SK-N-SH (cell line): ENCODE measurements around the gene C22orf42. TPM values are rescaled to one million over a fixed set of nuclear protein-coding genes. Genes with fewer than 3 reads are reported as not detected.

Experiments used
- CTCF ChIA-PET: fragments of 300-600, 350-600 bp; formaldehyde crosslinking; extraction: SDS; loops from one replicate; lab custom pipeline; 2021; lab: Yijun Ruan, JAX
- POLR2A ChIA-PET: fragments of 350-600 bp; sonication (Branson Sonifier 250); formaldehyde crosslinking; extraction: SDS; loops from one replicate; lab custom pipeline; 2020; ENCODE audit warnings: antibody characterized with exemption, inconsistent platforms; lab: Yijun Ruan, JAX
- DNase-seq: peaks from one replicate; pipeline ENCODE4 v3.0.0; 2012
- H2AFZ ChIP-seq: fragments of 200-600 bp; sonication (generic); 2 replicates; pipeline ENCODE4 v1.8.1; 2016; ENCODE audit warnings: antibody characterized with exemption, mild to moderate bottlenecking, low read depth
- H3F3A ChIP-seq: fragments of 200-600 bp; sonication (generic); replicated peaks from 2 replicates; pipeline ENCODE3; 2016; ENCODE audit warnings: antibody characterized with exemption, mild to moderate bottlenecking; ENCODE audit not compliant: insufficient read depth
- H3K27ac ChIP-seq, 2 experiments: fragments of 200-500 bp in 1 of 2; fragments of 200-600 bp in 1 of 2; sonication (Bioruptor generic) in 1 of 2; sonication (generic), shearing (Covaris generic) in 1 of 2; 2 replicates each; pipeline versions ENCODE4 v1.5.1 to v1.6.1; 2014 to 2016; ENCODE audit warnings: low read depth in 2 of 2, inconsistent platforms in 1 of 2, low read length in 1 of 2, mild to moderate bottlenecking in 1 of 2, mixed read lengths in 1 of 2
- H3K27me3 ChIP-seq: fragments of 200-600 bp; sonication (generic), shearing (Covaris generic); 2 replicates; pipeline ENCODE4 v1.6.1; 2016; ENCODE audit warnings: mixed run types; ENCODE audit not compliant: insufficient read depth
- H3K36me3 ChIP-seq, 2 experiments: fragments of 200-500 bp in 1 of 2; fragments of 200-600 bp in 1 of 2; sonication (Bioruptor generic) in 1 of 2; sonication (generic) in 1 of 2; replicated peaks in 1 of 2; 2 replicates each; pipeline versions ENCODE3 to v1.5.1; 2014 to 2016; ENCODE audit warnings: low read length in 1 of 2, mild to moderate bottlenecking in 1 of 2; ENCODE audit not compliant: insufficient read depth in 2 of 2, control insufficient read depth in 1 of 2
- H3K4me1 ChIP-seq, 2 experiments: fragments of 200-500 bp in 1 of 2; fragments of 200-600 bp in 1 of 2; sonication (Bioruptor generic) in 1 of 2; sonication (generic), shearing (Covaris generic) in 1 of 2; 2 replicates each; pipeline versions ENCODE4 v1.5.1 to v1.6.1; 2014 to 2016; ENCODE audit warnings: low read depth in 1 of 2, low read length in 1 of 2, mixed run types in 1 of 2; ENCODE audit not compliant: insufficient read depth in 2 of 2, control insufficient read depth in 1 of 2
- H3K4me2 ChIP-seq: fragments of 200-600 bp; sonication (generic), shearing (Covaris generic); 2 replicates; pipeline ENCODE4 v1.6.1; 2017; ENCODE audit warnings: mixed run types
- H3K4me3 ChIP-seq, 2 experiments: fragments of 200-500 bp in 1 of 2; fragments of 200-600 bp in 1 of 2; sonication (Bioruptor generic) in 1 of 2; sonication (generic), shearing (Covaris generic) in 1 of 2; 2 replicates each; pipeline versions ENCODE4 v1.5.1 to v1.8.1; 2014 to 2016; ENCODE audit warnings: low read depth in 2 of 2, inconsistent platforms in 1 of 2, low read length in 1 of 2, mild to moderate bottlenecking in 1 of 2, mixed read lengths in 1 of 2, moderate library complexity in 1 of 2
- H3K79me2 ChIP-seq: fragments of 200-600 bp; sonication (generic); 2 replicates; pipeline ENCODE4 v1.8.1; 2017; ENCODE audit warnings: mild to moderate bottlenecking; ENCODE audit not compliant: insufficient read depth
- H3K9ac ChIP-seq: fragments of 200-600 bp; sonication (generic); 2 replicates; pipeline ENCODE4 v1.6.1; 2017; ENCODE audit warnings: mixed run types
- H3K9me2 ChIP-seq: fragments of 200-600 bp; sonication (generic); 2 replicates; pipeline ENCODE4 v1.6.1; 2017; ENCODE audit warnings: mixed run types
- H3K9me3 ChIP-seq: fragments of 200-600 bp; sonication (generic); 2 replicates; pipeline ENCODE4 v1.6.1; 2017; ENCODE audit warnings: mixed run types, mild to moderate bottlenecking, moderate library complexity
- H4K20me1 ChIP-seq: fragments of 200-600 bp; sonication (generic); 2 replicates; pipeline ENCODE4 v1.6.1; 2017; ENCODE audit warnings: mild to moderate bottlenecking, mixed run types; ENCODE audit not compliant: insufficient read depth
- FOXJ3 ChIP-seq: sonication (generic); formaldehyde crosslinking; IDR thresholded peaks from 2 replicates; pipeline ENCODE4 v1.5.1; 2020; ENCODE audit warnings: mild to moderate bottlenecking, missing genetic modification reagents
- JUND ChIP-seq: IDR thresholded peaks from 2 replicates; pipeline ENCODE4 v1.4.0; 2012
- MEF2A ChIP-seq: IDR thresholded peaks from 2 replicates; pipeline ENCODE4 v1.4.0; 2012; ENCODE audit warnings: low read depth, borderline replicate concordance
- POLR2AphosphoS5 ChIP-seq: IDR thresholded peaks from 2 replicates; pipeline ENCODE4 v1.6.1; 2012; ENCODE audit warnings: low read depth, low read length
- RFX5 ChIP-seq: IDR thresholded peaks from 2 replicates; pipeline ENCODE4 v1.6.1; 2012; ENCODE audit warnings: mild to moderate bottlenecking, improper control_type of control experiment, low read length
- RXRA ChIP-seq: IDR thresholded peaks from 2 replicates; pipeline ENCODE4 v1.4.0; 2012; ENCODE audit warnings: low read depth, mild to moderate bottlenecking, borderline replicate concordance
- SMC3 ChIP-seq: IDR thresholded peaks from 2 replicates; pipeline ENCODE4 v1.6.1; 2012; ENCODE audit warnings: low read depth, low read length, improper control_type of control experiment
- TEAD4 ChIP-seq: IDR thresholded peaks from 2 replicates; pipeline ENCODE4 v1.4.0; 2012; ENCODE audit warnings: mild to moderate bottlenecking, borderline replicate concordance; ENCODE audit not compliant: insufficient read depth
- WGBS: methylation state at CpG from one replicate; pipeline ENCODE4 v1.1.6; 2017; ENCODE audit warnings: low lambda C conversion rate; 5-methylcytosine and 5-hydroxymethylcytosine counted together
- polyA plus RNA-seq, 3 experiments: library from polyadenylated mRNA; depleted of rRNA; stranded (reverse); fragments of >200 nt; gene quantifications; 2 replicates each; pipeline ENCODE4 v1.2.3, GENCODE V29; 2012
- TF ChIP-seq, protein P1 (sequence below): IDR thresholded peaks from 2 replicates; pipeline ENCODE4 v1.4.0; 2012; ENCODE audit warnings: low read depth, borderline replicate concordance
- TF ChIP-seq, protein P2 (sequence below): IDR thresholded peaks from 2 replicates; pipeline ENCODE4 v1.4.0; 2012; ENCODE audit warnings: low read depth, borderline replicate concordance

Gene C22orf42
- polyA plus RNA-seq, 1 of the 3 experiments (the other 2 are of a cell fraction): not detected

DNA sequence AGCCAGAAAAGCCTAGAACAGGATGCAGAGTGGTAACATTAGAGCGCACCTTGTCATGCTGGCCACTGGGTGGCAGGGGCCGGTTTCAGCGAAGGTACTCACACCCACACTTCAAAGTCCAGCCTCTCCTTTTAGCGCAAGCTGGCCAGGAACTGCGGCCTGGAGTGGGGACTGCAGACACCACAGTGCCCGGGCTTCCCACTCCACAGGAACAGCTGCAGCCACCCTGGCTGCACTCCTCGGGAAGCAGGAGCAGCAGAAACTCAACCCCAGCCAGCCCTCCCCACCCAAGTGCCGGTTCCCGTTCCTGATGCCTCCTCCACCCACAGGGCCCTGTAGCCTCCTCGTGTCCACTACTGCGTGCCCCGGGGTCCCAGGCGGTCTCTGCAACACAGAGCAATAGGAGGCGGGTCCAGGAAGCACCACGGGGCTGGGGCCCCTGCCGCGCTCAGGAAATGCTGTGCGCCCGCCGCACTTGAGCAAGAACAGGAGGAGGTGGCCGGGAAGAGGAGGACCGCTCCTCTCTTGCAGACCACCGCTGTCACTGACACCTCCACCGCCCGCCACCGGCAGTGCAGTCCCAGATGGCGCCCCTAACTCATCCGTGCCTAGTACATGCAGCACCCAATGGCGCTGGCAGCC is 43.6 kb upstream of the C22orf42 start (continued):
- TF ChIP-seq, protein P1, sequence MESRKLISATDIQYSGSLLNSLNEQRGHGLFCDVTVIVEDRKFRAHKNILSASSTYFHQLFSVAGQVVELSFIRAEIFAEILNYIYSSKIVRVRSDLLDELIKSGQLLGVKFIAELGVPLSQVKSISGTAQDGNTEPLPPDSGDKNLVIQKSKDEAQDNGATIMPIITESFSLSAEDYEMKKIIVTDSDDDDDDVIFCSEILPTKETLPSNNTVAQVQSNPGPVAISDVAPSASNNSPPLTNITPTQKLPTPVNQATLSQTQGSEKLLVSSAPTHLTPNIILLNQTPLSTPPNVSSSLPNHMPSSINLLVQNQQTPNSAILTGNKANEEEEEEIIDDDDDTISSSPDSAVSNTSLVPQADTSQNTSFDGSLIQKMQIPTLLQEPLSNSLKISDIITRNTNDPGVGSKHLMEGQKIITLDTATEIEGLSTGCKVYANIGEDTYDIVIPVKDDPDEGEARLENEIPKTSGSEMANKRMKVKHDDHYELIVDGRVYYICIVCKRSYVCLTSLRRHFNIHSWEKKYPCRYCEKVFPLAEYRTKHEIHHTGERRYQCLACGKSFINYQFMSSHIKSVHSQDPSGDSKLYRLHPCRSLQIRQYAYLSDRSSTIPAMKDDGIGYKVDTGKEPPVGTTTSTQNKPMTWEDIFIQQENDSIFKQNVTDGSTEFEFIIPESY: no peak
- TF ChIP-seq MEF2A (no peak), RFX5 (no peak), TEAD4 (no peak), SMC3 (peak; percentile 72; the same call in 1 of the 2 replicates)
- TF ChIP-seq, protein P2, sequence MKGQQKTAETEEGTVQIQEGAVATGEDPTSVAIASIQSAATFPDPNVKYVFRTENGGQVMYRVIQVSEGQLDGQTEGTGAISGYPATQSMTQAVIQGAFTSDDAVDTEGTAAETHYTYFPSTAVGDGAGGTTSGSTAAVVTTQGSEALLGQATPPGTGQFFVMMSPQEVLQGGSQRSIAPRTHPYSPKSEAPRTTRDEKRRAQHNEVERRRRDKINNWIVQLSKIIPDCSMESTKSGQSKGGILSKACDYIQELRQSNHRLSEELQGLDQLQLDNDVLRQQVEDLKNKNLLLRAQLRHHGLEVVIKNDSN: no peak

DNA sequence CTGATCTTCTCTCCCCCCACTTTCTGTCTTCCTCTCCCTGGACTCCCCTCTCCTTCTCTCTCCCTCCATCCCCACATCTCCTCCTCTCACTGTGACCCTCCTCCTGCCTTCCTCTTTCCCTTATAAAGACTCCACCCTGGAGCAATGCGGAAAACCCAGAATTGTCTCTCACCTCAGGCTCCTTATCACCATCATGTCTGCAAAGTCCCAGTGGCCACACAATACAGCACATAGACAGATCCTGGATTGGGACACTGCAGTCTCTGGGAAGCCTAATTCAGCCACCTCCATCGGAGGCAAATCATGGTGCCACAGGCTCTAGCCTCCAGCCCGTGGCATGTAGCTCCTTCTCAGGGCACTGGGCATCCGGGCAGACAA is 43.0 kb upstream of the C22orf42 start:
- no peaks in the 10 kb centered on the region for H3K9me3 ChIP-seq
- H3K27ac ChIP-seq: no peak overlapping the region
- no peaks in the 10 kb centered on the region for H4K20me1 ChIP-seq
- TF ChIP-seq JUND (no peak), POLR2AphosphoS5 (no peak), RXRA (no peak), FOXJ3 (no peak)
- TF ChIP-seq, protein P1: no peak
- H3K27me3 ChIP-seq: peaks cover 18% of the 10 kb centered on the region; the same call in 1 of the 2 replicates
- peaks cover 4% of the 10 kb centered on the region for H3F3A ChIP-seq
- H3K9me2 ChIP-seq: no peaks in the 10 kb centered on the region
- no peaks in the 10 kb centered on the region for H3K36me3 ChIP-seq
- H3K9ac ChIP-seq: no peak overlapping the region
- ChIA-PET CTCF (interaction anchor here (0.6 to 3.9 kb wide), 32 partner anchors 9 to 848 kb away, joined by 3 to 30 read pairs (median 4); partner anchors contain the start of genes FBXO7 and RTCB), POLR2A (interaction anchor here (1.2 kb wide), 1 partner anchor 273 kb away, joined by 4 read pairs; the partner anchor contains the start of gene FBXO7)
- H3K4me3 ChIP-seq: peak overlapping the region in 1 of 2 experiments; percentile 56; a peak in 1 of 4 replicates
- peaks cover 0 to 38% of the 10 kb centered on the region in 2 experiments; a peak in 1 of 4 replicates for H3K4me1 ChIP-seq
- no peaks in the 10 kb centered on the region for H3K79me2 ChIP-seq
- 81% methylated on average over 1 of the region's 4 CpGs for WGBS
- peak overlapping the region; percentile 99; the same call in 1 of the 2 replicates for H3K4me2 ChIP-seq
- no peak overlapping the region for H2AFZ ChIP-seq
- no peak for DNase-seq
